D341Med (cell line): ENCODE results near the gene SH2D4B.
A peak's percentile ranks its signal among the peaks of the same experiment; 100 is the strongest.

Experiments
- DNase-seq: peaks from one replicate; pipeline ENCODE4 v3.0.0; 2012; ENCODE audit warnings: low spot score

The SH2D4B gene

DNA sequence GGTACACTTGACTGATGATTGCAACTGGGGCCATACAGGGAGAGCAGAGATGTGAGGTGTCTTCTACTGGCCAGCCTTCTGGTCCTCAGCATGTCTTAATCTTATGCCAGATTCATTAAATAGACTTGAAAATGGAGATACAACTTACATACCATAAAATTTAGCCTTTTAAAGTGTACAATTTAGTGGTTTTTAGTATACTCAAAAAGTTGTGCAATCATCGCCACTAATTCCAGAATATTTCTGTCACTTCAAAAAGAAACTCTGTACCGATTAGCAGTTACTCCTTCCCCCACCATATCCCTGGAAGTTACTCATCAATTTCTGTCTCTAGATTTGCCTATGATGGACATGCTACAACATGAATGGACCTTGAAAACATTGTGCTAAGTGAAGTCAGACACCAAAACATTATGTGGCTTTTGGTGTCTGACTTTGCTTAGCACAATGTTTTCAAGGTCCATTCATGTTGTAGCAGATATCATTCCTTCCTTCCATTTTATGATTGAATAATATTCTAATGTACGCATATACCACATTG, 53.0 kb downstream of the SH2D4B start:
- no peak for DNase-seq

DNA sequence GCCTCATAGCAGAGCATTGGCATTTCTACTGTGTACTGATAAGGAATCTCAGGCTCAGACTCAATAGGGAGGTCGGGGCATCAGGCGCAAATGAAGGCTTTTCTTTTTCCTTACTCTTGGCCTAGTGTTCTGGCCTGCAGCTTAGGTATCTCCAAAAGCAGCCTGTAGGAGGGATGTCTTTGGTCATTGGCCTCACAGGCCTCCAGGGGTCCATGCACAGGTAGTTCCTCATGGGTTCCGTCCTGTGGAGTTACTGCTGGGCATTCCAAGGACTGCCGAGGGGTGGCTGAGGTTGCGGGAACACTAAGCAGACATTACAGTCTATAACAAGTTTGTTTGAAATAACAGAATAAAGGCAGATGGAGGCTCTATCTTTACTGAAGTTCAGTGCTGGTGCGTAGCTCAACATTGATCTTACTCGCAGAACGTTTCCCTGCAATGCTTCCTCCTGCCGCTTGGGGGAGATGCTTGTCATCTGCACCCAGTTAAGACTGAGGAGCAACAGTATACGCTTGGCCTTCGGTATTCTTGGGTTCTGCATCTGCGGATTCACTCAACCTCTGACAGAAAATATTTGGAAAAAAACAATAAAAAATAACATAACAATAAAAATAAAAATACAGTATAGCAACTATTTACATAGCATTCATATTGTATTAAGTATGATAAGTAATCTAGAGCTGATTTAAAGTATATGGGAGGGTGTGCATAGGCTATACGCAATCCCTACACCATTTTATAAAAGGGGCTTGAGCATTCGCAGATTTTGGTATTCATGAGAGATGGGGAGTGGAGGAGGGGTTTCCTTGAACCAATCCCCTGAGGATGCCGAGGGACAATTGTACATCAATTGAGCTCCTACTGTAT, 58.9 kb downstream of the SH2D4B start:
- peak; percentile 51 for DNase-seq

- no peak for DNase-seq
These were observed 60.5 kb downstream of the SH2D4B start for GRCh38 chr10:80598084-80598798.

GRCh38 chr10:80598951-80599350, 61.2 kb downstream of the SH2D4B start:
- no peak for DNase-seq

DNA sequence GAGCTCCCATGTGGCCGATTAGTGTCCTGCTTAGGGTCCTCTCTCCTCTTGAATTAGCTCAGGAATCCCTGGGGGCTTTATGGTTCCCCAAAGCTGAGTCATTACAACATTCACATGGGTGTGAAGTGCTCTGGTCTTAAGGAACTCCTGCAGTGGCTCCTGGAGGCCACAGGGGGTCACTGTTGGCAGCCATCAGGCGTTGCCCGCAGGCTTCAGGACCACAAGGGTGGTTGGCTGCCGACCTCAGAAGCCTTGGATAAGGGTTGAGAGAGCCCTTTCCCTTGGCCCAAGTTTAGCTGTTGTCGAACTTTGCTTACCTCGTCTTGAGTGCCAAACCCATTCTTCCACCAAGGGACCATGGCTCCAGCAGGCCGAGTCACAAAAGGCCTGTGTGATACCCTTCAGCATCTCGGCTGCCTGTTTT, 61.7 kb downstream of the SH2D4B start:
- DNase-seq, result peak; percentile 77

DNA sequence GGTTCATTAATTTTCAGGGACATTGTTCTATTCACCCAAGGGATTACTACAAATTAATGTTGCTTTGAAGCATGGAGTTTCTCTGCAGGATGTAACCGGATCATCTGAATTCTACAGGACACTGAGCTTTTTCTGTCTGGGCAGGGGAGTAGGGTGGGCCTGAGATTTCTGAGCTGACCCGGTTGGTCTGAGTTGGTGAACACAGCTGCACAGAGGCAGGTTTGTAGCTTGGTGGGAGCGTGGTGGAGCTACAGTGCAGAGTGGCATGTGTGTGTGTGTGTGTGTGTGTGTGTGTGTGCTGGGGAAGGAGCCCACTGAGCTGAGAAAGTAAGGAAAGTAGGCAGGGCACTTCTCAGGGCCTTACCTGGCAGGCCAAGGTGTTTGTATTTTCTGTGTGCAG, 62.6 kb downstream of the SH2D4B start:
- DNase-seq, result no peak

DNA sequence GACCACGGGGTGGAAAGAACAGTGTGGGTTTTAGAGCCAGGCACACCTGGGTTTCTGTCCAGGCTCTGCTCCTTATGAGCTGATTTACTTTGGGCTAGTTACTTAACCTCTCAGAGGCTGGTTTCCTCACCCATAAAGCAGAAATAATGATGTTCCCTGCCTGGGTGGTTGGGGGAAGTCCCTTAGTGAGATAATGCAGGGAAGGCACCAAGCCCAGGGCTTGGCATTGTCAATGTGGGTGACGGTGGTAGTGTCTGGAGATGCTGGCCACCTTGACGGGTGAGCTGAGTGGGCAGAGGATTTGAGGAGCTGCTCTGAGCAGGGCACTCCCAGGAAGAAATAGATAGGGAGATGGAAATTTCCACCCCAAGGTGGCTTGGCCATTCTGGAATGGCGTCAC, 65.2 kb downstream of the SH2D4B start:
- no peak for DNase-seq

DNA sequence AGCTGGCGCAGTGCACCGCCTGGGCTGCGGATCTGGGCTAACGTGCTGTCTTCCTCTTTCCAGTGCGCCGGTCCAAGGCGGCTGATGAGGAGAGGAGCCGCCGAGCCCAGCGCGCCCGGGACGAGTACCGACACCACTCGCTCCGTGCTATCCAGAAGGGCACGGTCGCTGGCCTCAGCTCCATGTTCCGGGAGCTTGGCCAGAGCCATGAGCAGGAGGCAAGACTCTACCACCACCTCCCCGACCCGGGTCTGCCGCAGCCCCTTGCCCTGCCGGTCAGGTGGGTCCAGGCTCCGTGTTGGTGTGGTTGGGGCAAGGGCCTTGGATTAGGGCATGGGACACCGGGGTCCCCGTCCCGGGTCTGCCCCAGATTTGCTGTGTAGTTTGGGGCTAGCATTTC, 65.8 kb downstream of the SH2D4B start:
- DNase-seq, result no peak

DNA sequence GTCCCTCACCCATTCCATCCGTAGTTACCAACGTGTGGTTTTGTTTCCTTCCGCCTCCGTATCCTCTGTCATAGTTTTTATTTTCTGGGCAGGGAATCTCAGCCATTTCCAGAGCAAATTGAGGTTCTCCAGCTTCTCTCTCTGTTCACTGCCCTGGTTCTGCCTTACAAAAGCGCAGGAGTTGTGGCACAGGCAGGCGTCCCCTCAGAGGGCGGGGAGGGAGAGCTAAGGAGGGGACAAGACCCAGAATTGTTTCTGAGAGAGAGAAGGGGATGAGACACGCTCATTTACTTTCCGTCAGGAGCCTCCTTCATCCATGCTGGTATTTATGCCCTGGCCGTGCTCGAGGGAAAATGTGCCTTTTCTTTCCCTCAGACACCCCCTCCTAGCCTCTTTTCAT, 71.0 kb downstream of the SH2D4B start:
- peak; percentile 40 for DNase-seq

DNA sequence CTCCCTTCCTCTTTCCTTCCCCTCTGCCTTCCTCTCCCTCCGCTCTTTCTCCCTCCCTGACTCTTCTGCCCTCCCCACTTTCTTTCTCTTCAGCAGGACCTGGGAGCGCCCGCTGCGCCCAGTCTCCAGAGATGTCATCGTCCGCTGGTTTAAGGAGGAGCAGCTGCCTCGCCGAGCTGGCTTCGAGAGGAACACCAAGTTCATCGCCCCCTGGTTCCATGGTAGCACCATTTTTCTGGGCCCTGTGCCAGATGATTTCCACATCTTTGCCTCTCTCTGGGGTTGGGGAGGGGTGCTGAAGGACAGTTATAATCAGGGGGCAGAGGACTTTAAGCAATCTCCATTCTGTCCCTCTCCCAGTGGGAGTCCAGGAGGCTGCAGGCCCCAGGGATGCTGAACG, 71.6 kb downstream of the SH2D4B start:
- DNase-seq, result peak; percentile 51

- no peak for DNase-seq
These were observed 73.9 kb downstream of the SH2D4B start for GRCh38 chr10:80611481-80612185.

DNA sequence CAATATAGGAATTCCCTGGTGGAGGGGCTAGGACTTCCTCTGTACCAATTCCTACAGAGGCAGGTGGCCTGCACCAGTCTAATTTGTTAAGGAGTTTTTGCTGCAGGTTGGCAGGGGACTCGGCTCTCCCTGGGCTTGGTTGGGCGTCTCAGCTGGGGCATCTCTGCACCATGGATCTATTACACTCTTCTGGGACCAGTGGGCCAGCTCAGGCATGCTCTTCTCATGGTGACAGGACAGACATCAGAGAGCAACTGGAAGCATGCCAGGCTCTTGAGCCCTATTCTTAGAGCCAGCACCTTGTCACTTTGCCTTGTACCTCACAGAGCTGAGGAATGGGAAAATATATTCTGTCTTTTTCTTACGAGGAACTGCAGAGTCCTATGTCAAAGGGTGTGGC, 74.6 kb downstream of the SH2D4B start:
- DNase-seq, result no peak

GRCh38 chr10:80613466-80614170, 75.9 kb downstream of the SH2D4B start:
- DNase-seq, result no peak

DNA sequence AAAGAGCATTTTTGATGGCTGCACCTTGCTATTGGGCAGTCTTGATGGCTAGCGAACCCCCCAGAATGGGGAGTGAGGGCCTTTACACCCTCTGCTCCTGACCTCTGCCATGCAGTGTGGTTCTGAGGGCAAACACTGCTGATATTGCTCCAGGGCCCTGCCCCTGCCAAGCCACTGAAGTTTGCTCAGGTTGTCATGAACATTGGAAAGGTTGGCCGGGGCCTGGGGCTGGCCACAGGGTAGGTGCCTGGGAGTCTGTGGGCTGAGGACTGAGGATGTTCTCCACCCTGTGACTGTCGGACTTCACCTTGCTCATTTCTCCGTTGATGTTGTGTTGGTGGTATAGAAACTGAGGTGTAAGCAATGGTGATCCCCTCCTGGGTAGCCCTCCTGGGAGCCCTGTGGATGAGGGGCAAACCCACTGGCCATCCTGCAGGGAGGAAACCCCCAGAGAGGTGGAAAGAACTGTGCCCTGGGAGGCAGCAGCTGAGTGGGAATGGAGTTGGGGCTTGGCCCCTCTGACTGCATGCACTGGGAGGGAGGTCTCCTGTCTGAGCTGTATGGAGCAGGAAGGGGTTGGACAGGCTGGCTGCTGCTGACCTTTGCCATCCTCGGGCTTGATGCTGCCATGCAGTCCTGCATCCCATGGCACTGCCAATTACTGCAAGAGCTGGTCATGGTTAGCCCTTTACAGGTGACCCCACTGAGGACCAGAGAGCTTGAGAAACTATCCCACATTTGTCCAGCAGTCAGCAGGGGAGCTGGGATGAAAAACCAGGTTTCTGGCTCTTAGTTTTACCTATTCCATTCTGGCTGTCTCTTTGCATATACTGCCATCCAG, 77.1 kb downstream of the SH2D4B start:
- no peak for DNase-seq

- no peak for DNase-seq
These were observed 80.1 kb downstream of the SH2D4B start for GRCh38 chr10:80617807-80618206.

GRCh38 chr10:80619036-80619435, 81.3 kb downstream of the SH2D4B start:
- no peak for DNase-seq

DNA sequence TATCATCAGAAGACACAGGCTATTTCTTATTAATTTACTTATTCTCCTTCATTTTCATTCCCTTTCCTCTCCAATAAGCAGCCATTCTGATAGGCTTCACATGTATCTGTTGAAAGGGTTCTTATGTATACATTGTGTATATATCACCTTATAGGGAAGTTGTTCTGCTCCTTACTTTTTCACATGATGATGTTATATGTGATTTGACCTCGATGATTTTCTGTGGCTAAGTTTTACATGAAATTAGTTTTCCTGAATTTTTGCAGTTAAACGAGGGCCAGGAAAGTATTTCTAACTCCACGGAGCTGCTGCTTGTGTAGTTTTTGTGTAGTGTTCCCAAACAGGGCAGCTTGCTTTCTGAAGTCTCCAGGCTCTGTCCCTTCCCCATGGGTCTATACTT, 84.5 kb downstream of the SH2D4B start:
- no peak for DNase-seq

DNA sequence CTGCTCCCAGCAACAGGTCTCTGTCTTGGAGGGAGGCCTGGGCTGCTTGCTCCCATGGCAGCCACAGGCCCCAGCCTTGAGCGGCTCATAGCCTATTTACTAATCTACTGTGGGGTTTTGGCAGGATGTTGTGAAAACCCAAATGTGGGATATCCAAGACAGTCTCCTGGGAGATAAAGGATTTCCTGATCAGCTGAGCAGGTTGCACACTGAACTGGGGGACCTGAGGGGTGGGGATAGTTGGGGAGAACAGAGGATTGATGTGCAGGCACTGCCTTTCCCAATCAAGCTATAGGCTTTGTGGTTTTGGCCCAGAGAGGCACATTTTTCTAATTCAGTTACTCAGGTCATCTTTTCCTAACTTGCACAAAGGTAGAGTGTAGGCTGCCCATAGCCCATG, 92.6 kb downstream of the SH2D4B start:
- DNase-seq, result no peak

DNA sequence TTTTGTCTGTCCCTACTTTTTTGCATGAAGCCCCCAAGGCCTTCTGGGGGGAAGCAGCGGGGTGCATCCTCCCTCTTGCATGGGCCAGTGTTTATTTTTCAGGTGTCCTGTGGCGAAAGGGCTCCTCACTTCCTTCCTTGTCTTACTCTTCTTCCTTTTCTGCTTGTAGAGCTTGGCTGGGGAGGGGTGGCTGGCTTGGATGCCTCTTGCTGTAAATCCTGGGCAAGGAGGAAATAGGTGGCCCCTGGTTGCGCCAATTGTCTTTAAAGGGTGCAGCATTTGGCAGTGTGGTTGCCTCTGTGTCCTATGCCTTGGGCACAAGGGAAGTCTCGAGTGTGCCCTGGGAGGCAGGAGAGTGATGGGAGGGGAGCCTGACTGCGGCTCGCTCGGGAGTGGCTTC, 95.0 kb downstream of the SH2D4B start:
- DNase-seq, result no peak

GRCh38 chr10:80633383-80633860, 95.7 kb downstream of the SH2D4B start:
- no peak for DNase-seq

DNA sequence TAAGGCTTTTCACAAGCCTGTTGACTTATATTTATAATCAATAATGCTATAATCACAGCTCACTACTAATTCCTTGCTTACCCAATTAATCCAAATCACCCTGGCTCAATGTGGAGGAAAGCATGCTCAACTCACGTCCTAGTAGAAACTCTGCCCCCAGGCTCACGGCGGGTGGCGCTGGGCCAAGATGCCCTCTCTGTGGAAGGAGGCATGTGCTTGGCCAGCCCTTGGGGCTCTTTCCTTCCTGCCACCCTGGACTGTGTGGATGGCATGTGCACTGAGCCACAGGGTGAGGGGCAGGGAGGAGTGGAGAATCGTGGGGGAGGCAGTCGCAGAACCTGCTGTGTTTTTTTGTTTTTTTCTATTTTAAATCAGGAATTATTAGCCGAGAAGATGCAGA, 96.2 kb downstream of the SH2D4B start:
- no peak for DNase-seq
